K562 (cell line): ENCODE results near the gene FAM83G. TPM values are rescaled to one million over a fixed set of nuclear protein-coding genes. Genes with fewer than 3 reads are reported as not detected.

ENCODE experiments used
- BCLAF1 ChIP-seq, 2 experiments: fragments of 450-650 bp in 1 of 2; IDR thresholded peaks; 2 replicates each; pipeline ENCODE4 v1.6.1; 2011 to 2017; ENCODE audit warnings: low read depth in 2 of 2, antibody characterized with exemption in 1 of 2, borderline replicate concordance in 1 of 2, low read length in 1 of 2, mild to moderate bottlenecking in 1 of 2, mixed read lengths in 1 of 2; ENCODE audit not compliant: control insufficient read depth in 1 of 2
- FOXJ3 ChIP-seq: sonication (generic); formaldehyde crosslinking; IDR thresholded peaks from 2 replicates; pipeline ENCODE4 v1.4.0; 2020; ENCODE audit warnings: mild to moderate bottlenecking, missing genetic modification reagents
- NFIC ChIP-seq: fragments of 450-650 bp; IDR thresholded peaks from 2 replicates; pipeline ENCODE4 v1.6.1; 2017; ENCODE audit warnings: mild to moderate bottlenecking, inconsistent platforms
- OTX1 ChIP-seq: fragments of 450-650 bp; formaldehyde crosslinking; IDR thresholded peaks from 2 replicates; pipeline ENCODE4 v1.4.0; 2022; ENCODE audit warnings: mild to moderate bottlenecking
- RREB1 ChIP-seq: fragments of 250-450 bp; sonication (Bioruptor Pico); IDR thresholded peaks from 2 replicates; pipeline ENCODE4 v1.4.0; 2020
- SMARCB1 ChIP-seq: IDR thresholded peaks from 2 replicates; pipeline ENCODE4 v1.6.1; 2011; ENCODE audit warnings: improper control_type of control experiment, low read depth; ENCODE audit not compliant: insufficient read length
- TGIF2 ChIP-seq: sonication (generic); formaldehyde crosslinking; IDR thresholded peaks from 2 replicates; pipeline ENCODE4 v1.8.1; 2022; ENCODE audit warnings: mild to moderate bottlenecking, missing genetic modification reagents, moderate library complexity
- USF2 ChIP-seq: sonication (generic); formaldehyde crosslinking; IDR thresholded peaks from 2 replicates; pipeline ENCODE4 v1.5.0; 2020; ENCODE audit warnings: missing genetic modification reagents
- ZNF639 ChIP-seq, 2 experiments: fragments of 200-800 bp in 1 of 2; sonication (Bioruptor generic) in 1 of 2; sonication (generic) in 1 of 2; formaldehyde crosslinking in 1 of 2; IDR thresholded peaks in 1 of 2; conservative IDR thresholded peaks in 1 of 2; 2 replicates each; pipeline versions ENCODE4 v1.5.0 to v1.6.1; 2016 to 2020; ENCODE audit warnings: missing compliant biosample characterization in 1 of 2, missing genetic modification characterization in 1 of 2, missing genetic modification reagents in 1 of 2
- ZNF740 ChIP-seq, 3 experiments: fragments of 200-800 bp in 1 of 3; sonication (Bioruptor generic) in 1 of 3; sonication (generic) in 1 of 3; formaldehyde crosslinking in 1 of 3; IDR thresholded peaks; 2 replicates each; pipeline versions ENCODE4 v1.6.1 to v1.8.0; 2016 to 2022; ENCODE audit warnings: mild to moderate bottlenecking in 2 of 3, missing compliant biosample characterization in 2 of 3, missing genetic modification characterization in 2 of 3, missing genetic modification reagents in 1 of 3
- polyA plus RNA-seq, 8 experiments: library from polyadenylated mRNA; depleted of rRNA in 4 of 8; stranded (reverse) in 5 of 8; unstranded in 3 of 8; fragments of >200 nt; fragmentation: Nextera tagmentation in 2 of 8; fragmentation: Illumina TruSeq in 1 of 8; extraction: Ambion mirVana in 2 of 8; extraction: Trizol in 1 of 8; gene quantifications; 2 replicates each; pipeline versions ENCODE4 v1.2.1 to v1.2.3, GENCODE V29; 2011 to 2014; ENCODE audit warnings: inconsistent platforms in 1 of 8, missing spikeins in 1 of 8
- total RNA-seq, 7 experiments: library from RNA; depleted of rRNA in 6 of 7; stranded (reverse); fragments of >200 nt in 6 of 7; fragmentation: Illumina TruSeq in 2 of 7; extraction: Trizol in 2 of 7; gene quantifications; 2 replicates each; pipeline versions ENCODE4 v1.2.1 to v1.2.3, GENCODE V29; 2011 to 2021; ENCODE audit warnings: low replicate concordance in 1 of 7

Gene FAM83G
- total and polyA plus RNA-seq, 9 of the 15 experiments (the other 6 are each of a cell fraction or from before 2014, with no cell fraction given): 0.04 to 10.3 (median 4.5) TPM; not detected in 1

- TF ChIP-seq ZNF740 (CRISPR knock-in tag; IDR thresholded peaks at IDR 0.05) (no peak), ZNF740 (tag; IDR thresholded peaks at IDR 0.05) (no peak), SMARCB1 (no peak), FOXJ3 (CRISPR knock-in tag) (no peak), ZNF639 (CRISPR knock-in tag; conservative IDR thresholded peaks at IDR 0.05 in 1 of 2, IDR thresholded peaks at IDR 0.05 in 1 of 2) (no peak), OTX1 (CRISPR knock-in tag) (no peak), NFIC (peak; percentile 77), USF2 (no peak), RREB1 (CRISPR knock-in tag) (no peak), BCLAF1 (IDR thresholded peaks at IDR 0.05; ENCODE audit: borderline replicate concordance in 1 of 2, control insufficient read depth in 1 of 2, low read depth in 2 of 2, low read length in 1 of 2) (no peak), TGIF2 (CRISPR knock-in tag) (no peak)
These were observed 22.7 kb downstream of the FAM83G start (continued) for GRCh38 chr17:18981642-18982424.
